BJ (cell line): ENCODE measurements around the gene STK38. TPM values are rescaled to one million over a fixed set of nuclear protein-coding genes. Genes with fewer than 3 reads are reported as not detected.
"Not testable (repeated sequence)": the region's sequence is repeated elsewhere in the genome, so short reads cannot be mapped to it uniquely, and the experiment has no call there.

Experiments
- CTCF ChIA-PET: fragments of 350-600 bp; formaldehyde crosslinking; extraction: SDS; loops from one replicate; lab custom pipeline; 2021; ENCODE audit warnings: antibody characterized with exemption, inconsistent platforms; lab: Yijun Ruan, JAX
- POLR2A ChIA-PET: fragments of 300-600 bp; sonication (Branson Sonifier 250); formaldehyde crosslinking; extraction: SDS; loops from one replicate; lab custom pipeline; 2021; ENCODE audit warnings: antibody characterized with exemption; lab: Charles Lee
- DNase-seq: peaks from one replicate; pipeline ENCODE4 v3.0.0-alpha.2; 2011; ENCODE audit warnings: low read depth
- H3K27me3 ChIP-seq: 2 replicates; pipeline ENCODE4 v1.6.0; 2011; ENCODE audit warnings: low read length; ENCODE audit not compliant: control insufficient read depth, insufficient read depth
- H3K36me3 ChIP-seq: 2 replicates; pipeline ENCODE4 v1.5.1; 2011; ENCODE audit warnings: low read length; ENCODE audit not compliant: control insufficient read depth, insufficient read depth
- H3K4me3 ChIP-seq: 2 replicates; pipeline ENCODE4 v1.5.1; 2011; ENCODE audit warnings: low read depth, mild to moderate bottlenecking, control low read depth, low read length
- CTCF ChIP-seq: IDR thresholded peaks from 2 replicates; pipeline ENCODE4 v1.5.1; 2011; ENCODE audit warnings: low read depth, mild to moderate bottlenecking, control low read depth, inconsistent platforms, low read length, moderate library complexity; ENCODE audit not compliant: insufficient read depth
- polyA plus RNA-seq: library from polyadenylated mRNA; depleted of rRNA; stranded (reverse); fragments of >200 nt; gene quantifications from 2 replicates; pipeline ENCODE4 v1.2.3, GENCODE V29; 2011; rRNA removed
- small RNA-seq: library from RNA; depleted of rRNA; stranded (forward); fragments of <200 nt; gene quantifications from one replicate; pipeline ENCODE3, GENCODE V24; 2012; ENCODE audit warnings: low replicate concordance, low read depth; ENCODE audit not compliant: insufficient read length

Gene STK38
- polyA plus RNA-seq, 1 experiment = 22.1 TPM

GRCh38 chr6:36455486-36456027 lies 91.7 kb downstream of the STK38 start:
- ChIA-PET POLR2A (no interaction called here), CTCF (interaction anchor here (0.6 kb wide), 1 partner anchor 49 kb away, joined by 3 read pairs; no protein-coding TSS in a partner anchor)
- Histone ChIP-seq H3K4me3 (no peak overlapping the region), H3K27me3 (no peaks in the 10 kb centered on the region), H3K36me3 (peaks cover 2% of the 10 kb centered on the region; the same call in 1 of the 2 replicates)
- DNase-seq = no peak
- no peak for TF ChIP-seq CTCF

- POLR2A ChIA-PET, H3K4me3 ChIP-seq, H3K36me3 ChIP-seq, H3K27me3 ChIP-seq, DNase-seq: not testable (repeated sequence)
- CTCF ChIA-PET = interaction anchor here (0.7 to 1.1 kb wide), 2 partner anchors 9 to 112 kb away, joined by 3 read pairs; no protein-coding TSS in a partner anchor
Observed at GRCh38 chr6:36452897-36453296, 94.4 kb downstream of the STK38 start.

GRCh38 chr6:36449173-36449572 lies 98.1 kb downstream of the STK38 start:
- H3K36me3 ChIP-seq, CTCF ChIA-PET, POLR2A ChIA-PET, DNase-seq, H3K27me3 ChIP-seq, H3K4me3 ChIP-seq: not testable (repeated sequence)

DNA sequence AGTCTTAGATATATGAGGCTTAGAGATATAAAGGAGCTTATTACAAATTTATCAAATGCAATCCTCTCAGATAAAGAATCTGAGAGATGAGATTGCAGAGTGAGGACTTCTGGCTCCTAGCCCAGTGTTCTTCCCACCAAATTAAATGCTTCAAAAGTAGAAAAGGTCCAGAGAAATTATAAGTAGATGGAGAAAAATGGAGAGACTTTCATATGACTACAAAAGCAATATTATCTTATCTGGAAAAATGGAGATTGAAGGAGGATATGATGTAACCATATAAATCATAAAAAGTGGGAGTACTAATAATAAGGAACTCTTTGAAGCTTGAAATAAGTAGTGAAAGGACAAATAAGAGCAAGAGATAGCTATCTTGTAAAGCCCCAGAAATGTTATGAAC lies 101.7 kb downstream of the STK38 start:
- ChIA-PET CTCF (interaction anchor here (1.0 to 1.5 kb wide), 3 partner anchors 16 to 134 kb away, joined by 3 to 4 read pairs (median 4); no protein-coding TSS in a partner anchor), POLR2A (interaction anchor here (0.7 kb wide), 2 partner anchors 152 to 591 kb away, joined by 4 to 11 read pairs; no protein-coding TSS in a partner anchor)
- no peak overlapping the region for H3K4me3 ChIP-seq

GRCh38 chr6:36444470-36444869 lies 102.8 kb downstream of the STK38 start:
- ChIA-PET CTCF (interaction anchor here (0.8 to 1.8 kb wide), 3 partner anchors 8 to 37 kb away, joined by 3 to 4 read pairs (median 3); no protein-coding TSS in a partner anchor), POLR2A (no interaction called here)
- no peak for DNase-seq
- no peak for TF ChIP-seq CTCF
- Histone ChIP-seq H3K27me3 (no peaks in the 10 kb centered on the region), H3K4me3 (peak overlapping the region; percentile 96), H3K36me3 (no peaks in the 10 kb centered on the region)

More for the DNA sequence above, 101.7 kb downstream of the STK38 start:
- TF ChIP-seq CTCF = no peak
- DNase-seq = no peak
- Histone ChIP-seq H3K36me3 (no peaks in the 10 kb centered on the region), H3K27me3 (no peaks in the 10 kb centered on the region)

Small RNA genes within 50 kb of the gene (small RNA-seq; reads per million reads assigned to genes)
- gene RN7SL502P = not detected

Other genes with a start within 250 kb of the STK38 start
- gene BNIP5, start 210.6 kb downstream of the STK38 start, polyA plus RNA-seq = not detected in 2 replicates
- gene ETV7, start 159.8 kb downstream of the STK38 start, polyA plus RNA-seq = 1.4 and 1.8 TPM in 2 replicates
- 0.04 TPM in 1 of 2 replicates, not detected in the other for gene PXT1, start 104.6 kb downstream of the STK38 start, polyA plus RNA-seq
- gene KCTD20, start 104.5 kb downstream of the STK38 start, polyA plus RNA-seq = 123 and 154 TPM in 2 replicates
- gene SRSF3, start 46.9 kb upstream of the STK38 start, polyA plus RNA-seq = 177 and 292 TPM in 2 replicates
- 698 and 820 TPM in 2 replicates for gene CDKN1A, start 131.2 kb upstream of the STK38 start, polyA plus RNA-seq
- 0.02 and 0.04 TPM in 2 replicates for gene RAB44, start 150.3 kb upstream of the STK38 start, polyA plus RNA-seq